Measurements from ENCODE around the gene CACHD1.

- TF ChIP-seq POLR2A (IDR thresholded peaks at IDR 0.05; ENCODE audit: control extremely low read depth in 1 of 2, low read depth in 2 of 2, low read length in 2 of 2) = no peak
- no peak for TF ChIP-seq GTF2F1 (IDR thresholded peaks at IDR 0.05; ENCODE audit: borderline replicate concordance, low read depth, low read length)
- TF ChIP-seq CEBPB (IDR thresholded peaks at IDR 0.05; ENCODE audit: low read depth, low read length) = no peak
- TF ChIP-seq, protein P1, sequence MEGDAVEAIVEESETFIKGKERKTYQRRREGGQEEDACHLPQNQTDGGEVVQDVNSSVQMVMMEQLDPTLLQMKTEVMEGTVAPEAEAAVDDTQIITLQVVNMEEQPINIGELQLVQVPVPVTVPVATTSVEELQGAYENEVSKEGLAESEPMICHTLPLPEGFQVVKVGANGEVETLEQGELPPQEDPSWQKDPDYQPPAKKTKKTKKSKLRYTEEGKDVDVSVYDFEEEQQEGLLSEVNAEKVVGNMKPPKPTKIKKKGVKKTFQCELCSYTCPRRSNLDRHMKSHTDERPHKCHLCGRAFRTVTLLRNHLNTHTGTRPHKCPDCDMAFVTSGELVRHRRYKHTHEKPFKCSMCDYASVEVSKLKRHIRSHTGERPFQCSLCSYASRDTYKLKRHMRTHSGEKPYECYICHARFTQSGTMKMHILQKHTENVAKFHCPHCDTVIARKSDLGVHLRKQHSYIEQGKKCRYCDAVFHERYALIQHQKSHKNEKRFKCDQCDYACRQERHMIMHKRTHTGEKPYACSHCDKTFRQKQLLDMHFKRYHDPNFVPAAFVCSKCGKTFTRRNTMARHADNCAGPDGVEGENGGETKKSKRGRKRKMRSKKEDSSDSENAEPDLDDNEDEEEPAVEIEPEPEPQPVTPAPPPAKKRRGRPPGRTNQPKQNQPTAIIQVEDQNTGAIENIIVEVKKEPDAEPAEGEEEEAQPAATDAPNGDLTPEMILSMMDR (IDR thresholded peaks at IDR 0.05; ENCODE audit: control extremely low read depth in 1 of 3, insufficient read depth in 1 of 3, low read depth in 1 of 3, low read length in 3 of 3) = no peak
- TF ChIP-seq RAD21 (IDR thresholded peaks at IDR 0.05 in 1 of 2, conservative IDR thresholded peaks at IDR 0.05 in 1 of 2; ENCODE audit: low read depth in 2 of 2, low read length in 2 of 2) = no peak
- no peak for TF ChIP-seq EZH2 (IDR thresholded peaks at IDR 0.05; ENCODE audit: low read depth, low read length, severe bottlenecking)
- no peak for TF ChIP-seq MAX (IDR thresholded peaks at IDR 0.05)
- TF ChIP-seq CBX8 (IDR thresholded peaks at IDR 0.05; ENCODE audit: borderline replicate concordance, low read depth, low read length) = no peak
These were observed 194.4 kb downstream of the CACHD1 start for GRCh38 chr1:64664299-64664698.

Measured in H1 (cell line).